GM21723 (cell line): ENCODE results near the gene KIAA0753.
"Not testable (repeated sequence)": the region's sequence is repeated elsewhere in the genome, so short reads cannot be mapped to it uniquely, and the experiment has no call there.

Experiments
- ATAC-seq: cut with Tn5 transposase; IDR thresholded peaks from one replicate; pipeline ENCODE4 v1.9.1; 2021; ENCODE audit warnings: mild to moderate bottlenecking, moderate library complexity; ENCODE audit not compliant: unreplicated experiment

The KIAA0753 gene

DNA sequence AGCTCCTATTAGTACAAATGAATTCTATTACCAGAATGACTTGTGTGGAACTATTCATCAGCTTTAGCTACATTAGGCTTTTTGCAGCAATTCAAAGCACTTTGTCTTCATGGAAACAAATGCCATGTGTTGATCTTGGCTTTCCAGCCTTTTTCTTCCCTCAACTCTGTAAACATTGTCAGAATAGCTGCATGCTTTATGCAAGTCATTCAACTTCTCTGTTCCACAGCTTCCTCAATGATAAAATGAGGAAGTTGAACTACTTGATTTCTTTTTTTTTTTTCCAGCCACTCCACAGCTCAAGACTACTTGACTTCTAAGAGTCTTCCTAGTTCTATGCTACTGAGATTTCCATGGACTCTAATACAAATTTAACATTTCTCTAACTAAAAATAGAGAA lies 41.1 kb downstream of the KIAA0753 start:
- no peak for ATAC-seq

DNA sequence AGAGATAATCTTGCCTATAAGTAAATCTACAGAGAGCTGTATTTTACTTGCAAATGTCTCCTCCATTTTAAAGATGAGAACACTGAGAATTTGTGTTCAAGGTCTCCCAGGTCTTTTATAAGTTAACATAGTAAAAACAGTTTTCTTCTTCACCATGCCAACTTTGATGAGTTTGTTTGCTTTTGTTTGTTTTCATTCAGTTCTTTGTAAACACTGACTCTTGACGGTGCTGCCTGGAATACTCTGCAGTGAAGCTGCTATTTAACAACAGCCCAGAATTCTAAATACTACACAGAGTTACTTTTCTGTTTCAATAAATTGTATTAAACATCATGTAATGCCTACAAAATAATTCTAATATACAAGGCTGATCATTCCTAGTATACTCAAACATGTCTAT lies 42.8 kb downstream of the KIAA0753 start:
- no peak for ATAC-seq

DNA sequence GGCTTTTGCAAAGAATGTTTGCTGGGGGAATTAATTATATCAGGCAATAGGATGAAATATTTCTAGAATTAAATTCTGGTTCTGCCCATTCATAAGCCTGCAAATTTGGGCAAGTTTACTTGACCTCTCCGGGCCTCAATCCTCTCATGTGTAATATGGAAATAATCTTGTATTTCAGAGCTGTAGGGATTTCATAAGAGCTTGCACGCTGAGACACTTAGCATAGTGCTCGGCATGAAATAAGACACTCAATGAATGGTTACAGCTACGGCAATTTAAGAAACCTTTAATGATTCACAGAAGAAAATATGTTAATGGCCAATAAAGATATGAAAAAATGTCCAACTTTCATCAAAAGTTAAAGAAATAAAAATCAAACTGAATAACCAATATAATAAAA lies 43.6 kb downstream of the KIAA0753 start:
- no peak for ATAC-seq

DNA sequence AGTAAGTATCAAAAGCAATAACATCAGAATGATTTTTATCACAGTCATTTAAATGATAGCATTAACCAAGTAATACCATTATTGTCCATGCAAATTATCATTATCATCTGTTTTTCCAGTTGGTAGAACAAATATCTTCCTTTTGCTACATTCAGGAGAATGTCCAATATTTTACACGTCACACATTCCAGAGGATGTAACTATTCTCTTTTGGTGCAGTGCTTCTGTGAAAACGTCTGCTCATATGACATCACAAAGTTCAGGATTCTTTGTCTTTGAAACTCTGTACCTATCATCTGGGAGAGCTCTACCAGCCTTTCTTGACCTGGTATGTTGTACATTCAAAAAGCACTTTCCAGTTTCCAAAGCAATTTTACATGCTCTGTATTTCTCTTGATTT lies 44.0 kb downstream of the KIAA0753 start:
- ATAC-seq = no peak

DNA sequence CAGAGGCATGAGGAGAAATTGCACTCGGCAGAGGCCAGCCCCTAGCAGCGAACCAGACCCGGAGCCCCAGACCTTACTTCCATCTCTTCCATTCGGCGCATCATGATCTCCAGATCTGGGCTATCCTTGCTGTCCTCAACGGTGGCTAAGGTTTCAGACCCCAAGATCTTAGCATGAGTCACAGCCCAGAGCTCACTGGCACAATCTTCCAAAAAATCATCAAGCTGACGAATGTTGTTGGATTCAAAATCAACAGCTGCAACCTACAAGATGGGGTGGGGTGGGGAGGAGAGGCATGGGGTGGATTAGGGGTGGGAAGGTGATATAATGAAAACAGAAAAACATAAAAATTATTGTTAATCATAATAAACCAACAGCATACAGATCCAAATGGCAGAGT lies 44.4 kb downstream of the KIAA0753 start:
- ATAC-seq = no peak

DNA sequence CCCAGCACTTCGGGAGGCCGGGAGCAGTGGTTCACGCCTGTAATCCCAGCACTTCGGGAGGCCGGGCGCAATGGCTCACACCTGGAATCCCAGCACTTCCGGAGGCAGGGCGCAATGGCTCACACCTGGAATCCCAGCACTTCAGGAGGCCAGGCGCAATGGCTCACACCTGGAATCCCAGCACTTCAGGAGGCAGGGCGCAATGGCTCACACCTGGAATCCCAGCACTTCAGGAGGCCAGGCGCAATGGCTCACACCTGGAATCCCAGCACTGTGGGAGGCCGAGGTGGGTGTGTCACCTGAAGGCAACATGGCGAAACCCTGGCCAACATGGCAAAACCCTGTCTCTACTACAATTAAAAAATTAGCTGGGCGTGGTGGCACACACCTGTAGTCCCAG lies 47.1 kb downstream of the KIAA0753 start:
- not testable (repeated sequence) for ATAC-seq

DNA sequence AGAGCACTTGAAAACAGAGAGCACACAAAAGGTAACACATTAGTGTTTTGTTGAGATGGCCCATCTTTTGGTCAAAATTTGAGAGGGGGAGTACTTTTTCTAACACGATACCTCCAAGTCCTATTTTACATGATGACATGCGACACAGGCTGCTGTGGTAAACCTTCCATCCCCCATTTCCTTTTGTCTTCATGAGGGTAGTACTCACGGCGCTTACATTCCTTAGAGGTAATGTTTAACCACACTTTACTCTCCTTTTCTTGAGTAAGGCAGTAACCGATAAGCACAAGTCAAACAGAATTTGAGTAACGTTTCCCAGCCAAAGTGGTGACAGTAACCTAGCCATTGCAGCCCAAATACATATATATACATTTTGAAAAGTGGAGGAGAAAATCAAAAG lies 48.3 kb downstream of the KIAA0753 start:
- ATAC-seq = no peak

DNA sequence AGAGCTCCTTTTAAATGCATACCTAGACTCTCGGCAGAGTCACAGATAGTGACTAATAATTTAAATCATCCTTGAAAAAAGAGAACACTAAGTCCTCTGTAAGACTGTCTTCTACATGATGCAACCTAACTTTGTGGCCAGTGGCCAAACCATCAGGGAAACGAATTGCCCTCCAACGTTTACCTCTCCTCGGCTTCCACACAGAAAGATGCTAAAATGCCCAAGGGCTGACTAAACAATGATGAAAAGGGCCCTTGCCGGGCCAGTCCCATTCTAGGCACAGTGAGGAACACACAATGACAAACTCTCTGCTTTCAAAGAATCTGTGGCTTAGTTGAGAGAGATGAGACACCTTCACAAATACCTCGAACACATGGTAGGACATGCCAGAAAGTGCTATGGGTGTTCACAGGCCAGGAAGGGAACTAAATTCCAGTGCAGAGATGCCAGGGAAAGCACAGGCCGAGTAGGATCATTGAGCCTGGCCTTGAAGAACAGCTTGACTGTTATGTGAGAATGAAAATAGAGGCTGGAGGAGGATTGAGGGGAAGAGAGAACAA lies 48.8 kb downstream of the KIAA0753 start:
- ATAC-seq = no peak

DNA sequence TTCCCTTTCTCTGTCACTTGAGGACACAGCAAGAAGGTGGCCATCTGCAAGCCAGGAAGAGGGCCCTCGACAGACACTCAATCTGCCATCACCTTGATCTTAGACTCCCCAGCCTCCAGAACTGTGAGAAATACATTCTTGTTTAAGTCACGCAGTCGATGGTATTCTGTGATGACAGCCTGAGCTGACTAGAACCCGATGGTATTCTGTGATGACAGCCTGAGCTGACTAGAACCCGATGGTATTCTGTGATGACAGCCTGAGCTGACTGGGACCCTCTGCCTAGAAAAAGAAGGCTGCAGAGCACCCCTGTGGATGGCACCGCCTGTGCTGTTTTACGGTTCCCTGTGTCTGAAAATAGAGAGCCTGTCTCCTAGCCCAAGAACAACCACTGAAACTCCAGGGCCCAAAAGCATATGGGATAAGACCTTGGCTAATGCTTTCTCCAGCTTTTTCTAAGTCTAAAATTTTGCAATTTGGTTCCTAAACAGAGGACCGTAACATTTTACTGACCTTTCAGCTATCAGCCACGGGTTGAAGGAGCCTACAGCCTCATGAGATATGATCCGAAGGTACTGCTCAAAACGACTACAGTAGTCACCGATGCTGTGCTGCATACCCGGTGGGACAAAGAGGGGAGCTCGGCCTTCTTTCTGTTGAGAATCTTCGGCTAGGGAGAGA lies 51.1 kb downstream of the KIAA0753 start:
- ATAC-seq = no peak

DNA sequence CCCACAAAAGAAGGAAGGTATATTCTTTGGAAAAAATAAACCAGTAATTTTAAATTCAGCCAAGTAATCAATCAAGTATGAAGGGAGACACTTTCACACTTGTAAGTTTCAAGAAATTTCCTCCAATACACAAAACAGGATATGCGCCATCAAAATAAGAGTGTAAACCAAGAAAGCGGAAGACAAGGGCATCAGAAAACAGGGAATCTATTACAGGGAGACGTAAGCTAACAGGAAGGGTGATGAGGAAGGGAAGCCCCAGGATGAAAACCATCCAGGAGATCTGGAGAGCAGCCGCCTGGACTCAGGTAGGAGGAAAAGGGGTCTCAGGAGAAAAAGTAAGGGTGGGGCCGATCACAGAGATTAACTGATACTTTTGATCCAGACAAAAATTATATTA lies 52.3 kb downstream of the KIAA0753 start:
- ATAC-seq = no peak

DNA sequence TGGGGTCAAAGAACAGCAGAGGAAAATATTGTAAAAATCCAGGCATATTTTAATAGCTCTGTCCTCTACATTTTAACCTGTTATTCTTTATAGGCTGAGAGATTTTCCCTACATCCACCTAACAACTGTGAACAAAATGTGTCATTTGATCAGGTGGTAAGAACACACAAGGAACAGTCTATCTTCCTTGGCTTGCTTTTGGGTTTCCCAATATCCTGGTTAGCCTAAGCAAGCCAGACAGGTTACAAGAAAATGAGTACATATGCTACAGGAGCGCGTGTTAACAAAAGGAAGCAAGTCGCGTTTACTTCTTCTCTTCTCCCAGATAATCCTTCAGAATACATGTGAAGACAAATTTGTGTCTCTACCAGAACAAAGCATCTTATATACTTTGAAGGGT lies 53.2 kb downstream of the KIAA0753 start:
- no peak for ATAC-seq

DNA sequence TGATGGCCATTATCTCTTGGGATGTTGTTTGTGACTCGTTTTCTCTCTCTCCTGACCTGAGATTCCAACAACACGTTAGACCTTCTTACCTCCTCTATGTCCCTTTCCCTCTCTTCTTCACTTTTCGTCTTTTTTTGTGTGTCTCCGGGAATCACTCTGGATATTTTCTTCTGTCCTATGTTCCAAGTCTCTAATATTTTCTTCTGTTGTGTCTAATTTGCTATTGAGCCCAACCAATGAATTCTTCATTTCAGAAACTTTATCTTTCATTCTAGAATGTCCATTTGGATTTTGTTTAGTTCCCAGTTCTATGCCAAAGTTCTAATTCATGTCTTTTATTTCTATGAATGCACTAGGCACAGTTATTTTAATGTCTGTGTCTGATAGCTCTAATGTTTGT lies 57.1 kb downstream of the KIAA0753 start:
- ATAC-seq = no peak

DNA sequence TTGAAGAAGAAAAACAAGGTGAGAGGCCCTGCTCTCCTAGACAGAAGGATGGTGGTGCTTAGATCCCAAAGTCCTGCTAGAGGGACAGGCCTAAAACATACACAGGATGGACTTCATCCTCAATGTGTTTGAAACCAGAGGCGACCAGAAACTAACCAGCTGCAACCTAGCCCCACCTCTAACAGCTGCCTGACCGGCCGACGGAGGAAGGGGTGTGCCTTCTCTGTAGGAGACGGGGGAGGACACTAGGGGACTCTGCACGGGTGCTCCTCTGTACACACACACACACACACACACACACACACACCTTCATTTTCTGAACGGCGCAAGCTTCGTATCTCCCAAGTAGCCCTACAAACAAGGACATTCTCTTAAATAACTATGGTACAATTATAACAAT lies 59.9 kb downstream of the KIAA0753 start:
- ATAC-seq = no peak

DNA sequence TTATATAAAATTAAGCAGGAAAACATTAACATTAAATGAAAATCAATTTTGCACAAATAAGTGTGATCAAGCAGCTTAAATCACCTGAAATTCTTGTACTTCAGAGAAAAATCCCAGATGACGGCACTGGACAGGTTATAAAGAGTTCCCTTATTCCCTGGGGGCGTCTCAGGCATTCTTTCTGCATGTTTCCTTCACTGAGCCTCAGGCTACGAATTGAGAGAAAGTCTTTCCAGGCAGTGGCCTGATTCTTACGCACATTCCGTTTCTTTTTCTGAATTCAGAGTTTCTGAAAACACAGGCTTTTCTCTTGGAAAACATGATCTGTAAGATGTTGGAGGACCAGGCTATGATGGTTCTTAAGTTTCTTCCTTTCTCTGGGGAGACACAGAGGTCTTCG lies 62.0 kb downstream of the KIAA0753 start:
- no peak for ATAC-seq

DNA sequence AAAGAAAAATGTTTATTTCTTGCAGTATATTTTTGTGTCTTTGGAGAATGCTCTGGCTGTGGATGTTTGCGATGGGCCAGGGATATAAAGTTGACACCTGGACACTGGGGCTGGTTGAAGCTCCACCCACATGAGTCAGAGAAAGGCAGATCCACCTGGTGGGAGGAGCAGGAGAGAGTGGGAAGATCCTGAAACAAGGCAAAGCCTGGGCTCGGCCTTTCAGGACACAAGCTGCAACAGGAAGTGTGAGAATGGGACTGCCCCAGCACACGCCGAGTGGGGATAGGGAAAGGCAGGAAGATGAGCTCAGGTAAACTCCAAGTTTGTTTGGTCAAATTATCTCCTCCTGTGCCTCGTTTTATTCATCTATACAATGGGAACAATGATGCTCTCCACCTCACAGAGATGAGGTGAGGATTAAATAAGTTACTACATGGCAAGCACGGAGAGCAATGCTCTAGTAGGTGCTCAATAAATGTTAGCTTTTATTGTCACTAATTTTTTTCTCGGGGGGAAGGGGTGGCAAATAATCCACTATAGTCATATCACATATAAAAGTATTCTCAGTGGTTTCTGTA lies 62.7 kb downstream of the KIAA0753 start:
- no peak for ATAC-seq

DNA sequence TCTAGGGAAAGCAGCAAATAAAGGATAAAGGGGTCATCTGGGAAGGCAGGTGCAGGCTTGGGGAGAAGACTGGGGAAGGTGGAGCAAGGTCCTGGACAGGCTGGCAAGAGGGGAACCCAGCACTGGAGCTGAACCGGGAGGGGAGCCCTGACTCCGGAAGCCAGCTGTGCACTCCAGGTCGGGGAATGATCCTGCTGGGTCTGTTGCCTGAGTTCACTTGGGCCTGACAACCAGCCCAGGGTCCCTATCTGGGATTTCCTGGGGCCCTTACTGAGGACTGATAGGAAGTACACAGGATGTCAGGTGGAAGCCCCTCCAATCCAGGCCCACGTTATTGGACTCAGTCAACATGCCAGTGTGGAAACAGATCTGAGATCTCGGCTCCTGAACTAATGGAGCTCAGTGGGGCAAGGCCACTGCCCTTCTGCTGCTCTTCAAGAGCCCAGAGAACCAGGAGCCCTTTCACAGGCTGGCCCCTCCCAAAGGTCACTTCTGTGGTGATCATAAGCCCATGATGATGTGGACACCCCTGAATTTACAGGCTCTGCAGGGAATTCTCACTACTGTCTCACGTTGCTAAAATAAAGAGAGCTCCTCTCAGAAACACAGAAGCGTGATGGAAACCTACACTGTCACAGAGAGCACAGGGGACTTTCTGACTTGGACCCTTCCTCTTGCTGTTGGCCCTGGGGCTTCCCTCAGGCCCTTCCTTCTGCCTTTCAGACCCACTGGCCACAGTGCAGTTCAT lies 64.3 kb downstream of the KIAA0753 start:
- no peak for ATAC-seq

DNA sequence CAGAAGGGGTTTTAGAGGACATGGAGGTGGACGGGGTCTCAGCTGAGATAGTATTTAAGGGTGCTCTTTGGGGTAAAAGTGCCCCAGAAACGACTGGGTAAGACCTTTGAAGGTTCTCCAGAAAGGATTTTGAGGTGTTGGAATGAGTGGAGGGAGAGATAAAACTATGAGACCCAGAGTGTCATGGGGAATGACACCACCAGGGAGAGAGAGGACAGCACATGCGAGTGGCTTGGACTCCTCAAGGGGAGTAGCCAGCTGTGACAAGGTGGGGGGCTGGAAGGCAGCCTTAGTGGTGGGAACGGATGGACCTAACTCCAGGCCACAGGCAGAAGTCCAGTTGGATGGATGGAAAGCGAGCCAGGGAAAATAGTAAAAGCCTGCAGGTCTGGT lies 64.9 kb downstream of the KIAA0753 start:
- ATAC-seq = no peak

DNA sequence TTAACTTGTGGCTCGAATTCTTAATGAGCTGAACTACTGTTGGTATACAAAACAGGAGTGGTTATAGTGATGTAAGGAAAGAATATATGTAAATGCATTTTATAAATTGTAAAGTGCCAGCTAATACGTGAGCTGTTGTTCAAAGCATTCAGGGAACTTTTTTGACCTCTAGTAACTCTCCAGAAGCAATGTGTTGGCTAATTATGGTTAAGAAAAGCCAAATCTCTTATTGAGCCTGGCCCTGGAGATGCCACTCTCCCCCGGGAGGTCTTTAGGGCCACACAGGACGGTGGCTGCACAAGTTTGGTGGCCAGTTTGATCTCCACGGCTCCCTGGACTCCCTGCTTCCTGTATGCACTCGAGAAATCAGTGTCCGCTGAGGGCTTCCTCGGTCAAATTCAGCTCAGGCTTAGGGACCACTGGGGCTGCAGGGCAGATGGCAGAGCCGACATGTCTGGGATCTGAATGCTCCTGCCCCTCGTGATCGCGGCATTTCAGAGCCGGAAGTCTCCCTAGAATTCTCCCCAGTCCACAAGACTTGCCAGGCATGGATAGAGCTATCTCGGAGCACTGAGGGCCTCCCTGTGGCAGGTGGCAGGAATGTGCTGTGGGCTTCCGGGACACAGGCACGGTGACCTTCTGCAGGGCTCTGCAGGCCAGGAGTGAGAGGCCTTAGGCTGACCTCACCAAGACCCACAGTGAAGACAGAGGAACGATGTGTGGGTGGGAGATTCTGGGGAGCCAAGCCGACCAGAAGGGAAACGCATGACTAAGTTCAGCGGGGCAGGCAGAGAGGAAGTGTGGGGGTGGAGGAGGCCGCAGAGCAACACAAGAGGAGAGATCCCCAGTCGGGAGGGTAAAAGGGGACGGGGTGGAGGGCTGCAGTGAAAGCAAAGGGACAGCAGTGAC lies 65.6 kb downstream of the KIAA0753 start:
- no peak for ATAC-seq

DNA sequence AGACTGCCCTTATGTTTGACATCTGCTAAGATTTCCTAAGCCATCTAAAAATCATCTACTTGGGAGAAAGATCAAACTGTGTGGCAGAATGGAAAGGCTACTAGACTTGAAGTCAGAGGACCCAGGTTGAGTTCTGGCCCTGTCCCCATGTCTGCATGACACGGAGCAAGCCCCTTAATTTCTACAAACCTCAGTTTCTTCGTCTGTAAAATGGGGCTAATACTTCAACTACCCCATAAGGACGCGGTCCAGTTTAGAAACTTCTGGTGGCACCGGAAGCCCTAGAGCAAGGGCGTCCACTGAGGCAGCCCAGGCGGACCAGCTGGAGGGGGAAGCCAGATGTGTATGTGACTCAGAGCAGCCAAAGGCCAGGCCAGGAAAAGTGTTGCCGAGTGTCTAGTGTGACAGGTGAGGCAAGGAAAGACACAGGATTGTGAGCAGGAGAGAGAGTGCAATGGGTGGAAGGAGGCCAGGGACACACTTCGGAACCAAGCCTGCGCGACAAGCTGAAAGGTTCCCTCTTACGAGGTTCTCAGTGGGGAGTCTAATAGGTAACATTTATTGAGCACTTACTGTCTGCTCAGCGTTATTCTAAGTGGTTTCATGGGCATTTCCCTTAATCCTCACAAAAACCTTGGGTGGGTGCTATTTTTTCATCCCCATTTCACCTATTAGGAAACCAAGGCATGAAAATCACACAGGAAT lies 66.4 kb downstream of the KIAA0753 start:
- no peak for ATAC-seq

DNA sequence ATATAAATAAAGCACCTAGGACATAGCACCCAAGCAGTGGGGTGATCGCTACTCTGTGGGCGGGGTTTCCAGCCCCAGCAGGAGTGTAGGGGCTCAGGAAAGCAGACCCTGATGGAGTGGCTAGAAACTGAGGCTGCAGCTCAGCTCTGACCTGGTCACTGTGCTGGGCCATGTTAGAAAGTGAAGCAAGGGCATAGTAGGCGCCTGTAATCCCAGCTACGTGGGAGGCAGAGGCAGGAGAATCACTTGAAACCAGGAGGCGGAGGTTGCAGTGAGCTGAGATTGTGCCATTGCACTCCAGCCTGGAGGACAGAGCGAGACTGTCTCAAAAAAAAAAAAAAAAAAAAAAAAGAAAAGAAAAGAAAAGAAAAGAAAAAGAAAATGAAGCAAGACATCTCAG lies 67.0 kb downstream of the KIAA0753 start:
- not testable (repeated sequence) for ATAC-seq
